ENCODE measurements around the gene CMTM8. TPM values are rescaled to one million over a fixed set of nuclear protein-coding genes. Genes with fewer than 3 reads are reported as not detected.
"Not testable (repeated sequence)": the region's sequence is repeated elsewhere in the genome, so short reads cannot be mapped to it uniquely, and the experiment has no call there.

CMTM8 gene, protein sequence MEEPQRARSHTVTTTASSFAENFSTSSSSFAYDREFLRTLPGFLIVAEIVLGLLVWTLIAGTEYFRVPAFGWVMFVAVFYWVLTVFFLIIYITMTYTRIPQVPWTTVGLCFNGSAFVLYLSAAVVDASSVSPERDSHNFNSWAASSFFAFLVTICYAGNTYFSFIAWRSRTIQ
- polyA plus RNA-seq (2013): 2.6 and 3.0 TPM in 2 replicates

DNA sequence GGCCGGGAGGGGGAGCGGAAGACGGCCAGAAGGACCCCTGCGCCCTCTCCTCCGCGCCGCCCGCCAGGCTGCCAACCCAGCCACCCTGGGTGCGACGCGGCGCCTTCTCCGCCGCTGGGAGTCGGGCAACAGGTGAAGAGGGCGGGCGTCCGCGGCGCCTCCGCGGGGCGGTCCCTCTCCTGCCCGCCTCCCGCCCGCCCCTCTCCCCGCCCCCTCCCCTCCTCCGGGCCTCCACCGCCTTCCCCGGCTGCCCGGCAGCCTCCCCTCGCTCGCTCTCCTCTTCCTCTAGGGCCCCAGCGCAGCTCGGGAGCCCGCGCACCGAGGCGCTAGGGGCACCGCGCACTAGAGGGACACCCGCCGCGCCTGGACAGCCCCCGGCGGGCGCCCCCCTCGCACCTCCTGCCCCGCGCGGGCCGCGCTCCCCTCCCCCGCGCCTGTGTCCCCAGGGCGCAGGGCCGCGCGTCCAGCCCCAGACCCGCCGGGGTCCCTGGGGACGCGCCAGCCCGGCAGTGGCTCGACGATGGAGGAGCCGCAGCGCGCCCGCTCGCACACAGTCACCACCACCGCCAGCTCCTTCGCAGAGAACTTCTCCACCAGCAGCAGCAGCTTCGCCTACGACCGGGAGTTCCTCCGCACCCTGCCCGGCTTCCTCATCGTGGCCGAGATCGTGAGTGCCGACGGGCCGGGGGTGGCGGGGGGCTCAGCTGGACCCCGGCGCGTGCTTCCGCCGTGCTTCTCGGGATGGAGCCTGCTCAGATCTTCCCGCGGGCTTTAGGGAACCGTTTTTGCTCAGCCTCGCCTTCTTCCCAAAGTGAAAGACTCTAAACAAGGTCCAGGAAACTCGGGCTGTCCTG is at the start of gene CMTM8:
Gene CMTM8, plus strand, starts transcription at position 228 of the 854 bp plus-strand sequence. Its CDS starts 293 bp downstream, at position 521.
- no peak within 1 kb of the TSS for H2BK12ac ChIP-seq (ENCODE audit: low read length)
- no peak within 1 kb of the TSS for H3K23ac ChIP-seq (ENCODE audit: low read length)
- no peaks in the 10 kb centered on the region for H3K36me3 ChIP-seq (ENCODE audit: control insufficient read depth in 1 of 2, insufficient read depth in 2 of 2, low read length in 2 of 2)
- H3K4me1 ChIP-seq (ENCODE audit: control insufficient read depth in 1 of 2, insufficient read depth in 2 of 2, low read length in 2 of 2): peaks cover 3 to 6% of the 10 kb centered on the region in 2 experiments
- no CpG with 5 or more reads among the region's 96 CpGs for WGBS (ENCODE audit: extremely low coverage, insufficient coverage, insufficient read length)
- no peak within 1 kb of the TSS for H3K18ac ChIP-seq (ENCODE audit: low read length)
- no peaks in the 10 kb centered on the region for H3K79me2 ChIP-seq (ENCODE audit: control insufficient read depth, insufficient read depth, low read length, poor library complexity)
- H4K12ac ChIP-seq (ENCODE audit: low read depth, low read length): no peak within 1 kb of the TSS
- peaks cover 6% of the 10 kb centered on the region for H3K27me3 ChIP-seq (ENCODE audit: insufficient read depth, low read length)
- H4K8ac ChIP-seq (ENCODE audit: low read depth, low read length): peak within 1 kb of the TSS; percentile 0
- no peak within 1 kb of the TSS for H2BK5ac ChIP-seq (ENCODE audit: low read depth, low read length, poor library complexity)
- H3K9ac ChIP-seq (ENCODE audit: low read length): no peak within 1 kb of the TSS
- H3K79me1 ChIP-seq (ENCODE audit: low read length): no peaks in the 10 kb centered on the region
- DNase-seq: peak; percentile 56 to 64
- H2AFZ ChIP-seq (ENCODE audit: insufficient read depth, low read length, poor library complexity): peak within 1 kb of the TSS; percentile 53
- H2AK5ac ChIP-seq (ENCODE audit: low read length): no peak within 1 kb of the TSS
- H4K91ac ChIP-seq (ENCODE audit: low read depth, low read length): no peak within 1 kb of the TSS
- H3K4me2 ChIP-seq (ENCODE audit: low read length): peak within 1 kb of the TSS; percentile 87
- H2BK120ac ChIP-seq (ENCODE audit: insufficient read depth, low read length, poor library complexity): no peak within 1 kb of the TSS
- H3K4me3 ChIP-seq (ENCODE audit: low read depth, low read length): peak within 1 kb of the TSS; percentile 72
- H3K4ac ChIP-seq (ENCODE audit: low read depth, low read length): no peak within 1 kb of the TSS
- no peak within 1 kb of the TSS for H3K14ac ChIP-seq (ENCODE audit: low read length)
- H3K27ac ChIP-seq (ENCODE audit: low read depth, low read length): no peak within 1 kb of the TSS
- no peaks in the 10 kb centered on the region for H3K9me3 ChIP-seq (ENCODE audit: insufficient read depth, low read depth, low read length)

GRCh38 chr3:32189693-32190092 is 48.8 kb upstream of the CMTM8 start:
- H3K4me3 ChIP-seq (ENCODE audit: low read depth, low read length): no peak overlapping the region

GRCh38 chr3:32190556-32190955 is 47.9 kb upstream of the CMTM8 start:
- H3K23ac ChIP-seq (ENCODE audit: low read length); H2BK5ac ChIP-seq (ENCODE audit: low read depth, low read length, poor library complexity); H4K12ac ChIP-seq (ENCODE audit: low read depth, low read length); H3K4me2 ChIP-seq (ENCODE audit: low read length); H3K4ac ChIP-seq (ENCODE audit: low read depth, low read length); H2BK12ac ChIP-seq (ENCODE audit: low read length); H3K18ac ChIP-seq (ENCODE audit: low read length); H3K79me1 ChIP-seq (ENCODE audit: low read length); H2AK5ac ChIP-seq (ENCODE audit: low read length); H3K27ac ChIP-seq (ENCODE audit: low read depth, low read length); H3K36me3 ChIP-seq (ENCODE audit: control insufficient read depth in 1 of 2, insufficient read depth in 2 of 2, low read length in 2 of 2); H3K9me3 ChIP-seq (ENCODE audit: insufficient read depth, low read depth, low read length); H3K79me2 ChIP-seq (ENCODE audit: control insufficient read depth, insufficient read depth, low read length, poor library complexity); H3K9ac ChIP-seq (ENCODE audit: low read length); H4K8ac ChIP-seq (ENCODE audit: low read depth, low read length); DNase-seq; H3K14ac ChIP-seq (ENCODE audit: low read length); H3K27me3 ChIP-seq (ENCODE audit: insufficient read depth, low read length); H3K4me3 ChIP-seq (ENCODE audit: low read depth, low read length); H2AFZ ChIP-seq (ENCODE audit: insufficient read depth, low read length, poor library complexity); H4K91ac ChIP-seq (ENCODE audit: low read depth, low read length); H2BK120ac ChIP-seq (ENCODE audit: insufficient read depth, low read length, poor library complexity): not testable (repeated sequence)
- H3K4me1 ChIP-seq (ENCODE audit: control insufficient read depth in 1 of 2, insufficient read depth in 2 of 2, low read length in 2 of 2): peaks cover 5 to 11% of the 10 kb centered on the region in 2 experiments
- no CpG with 5 or more reads among the region's 6 CpGs for WGBS (ENCODE audit: extremely low coverage, insufficient coverage, insufficient read length)

More at GRCh38 chr3:32189693-32190092, 48.8 kb upstream of the CMTM8 start:
- Histone ChIP-seq H3K27me3 (ENCODE audit: insufficient read depth, low read length) (no peaks in the 10 kb centered on the region), H3K79me2 (ENCODE audit: control insufficient read depth, insufficient read depth, low read length, poor library complexity) (no peaks in the 10 kb centered on the region), H3K23ac (ENCODE audit: low read length) (no peak overlapping the region), H4K8ac (ENCODE audit: low read depth, low read length) (no peak overlapping the region), H4K12ac (ENCODE audit: low read depth, low read length) (no peak overlapping the region), H3K14ac (ENCODE audit: low read length) (no peak overlapping the region), H4K91ac (ENCODE audit: low read depth, low read length) (no peak overlapping the region), H3K9me3 (ENCODE audit: insufficient read depth, low read depth, low read length) (no peaks in the 10 kb centered on the region), H3K4me2 (ENCODE audit: low read length) (no peak overlapping the region), H3K18ac (ENCODE audit: low read length) (no peak overlapping the region), H2BK5ac (ENCODE audit: low read depth, low read length, poor library complexity) (no peak overlapping the region), H2BK120ac (ENCODE audit: insufficient read depth, low read length, poor library complexity) (no peak overlapping the region), H3K79me1 (ENCODE audit: low read length) (no peaks in the 10 kb centered on the region), H3K9ac (ENCODE audit: low read length) (no peak overlapping the region), H3K4me1 (ENCODE audit: control insufficient read depth in 1 of 2, insufficient read depth in 2 of 2, low read length in 2 of 2) (peaks cover 5 to 10% of the 10 kb centered on the region in 2 experiments), H2AK5ac (ENCODE audit: low read length) (no peak overlapping the region), H3K4ac (ENCODE audit: low read depth, low read length) (no peak overlapping the region), H3K27ac (ENCODE audit: low read depth, low read length) (no peak overlapping the region), H2AFZ (ENCODE audit: insufficient read depth, low read length, poor library complexity) (no peak overlapping the region), H3K36me3 (ENCODE audit: control insufficient read depth in 1 of 2, insufficient read depth in 2 of 2, low read length in 2 of 2) (no peaks in the 10 kb centered on the region), H2BK12ac (ENCODE audit: low read length) (no peak overlapping the region)
- no peak for DNase-seq
- no CpG with 5 or more reads among the region's 3 CpGs for WGBS (ENCODE audit: extremely low coverage, insufficient coverage, insufficient read length)

GRCh38 chr3:32193101-32193500 is 45.4 kb upstream of the CMTM8 start:
- Histone ChIP-seq H2BK120ac (ENCODE audit: insufficient read depth, low read length, poor library complexity) (no peak overlapping the region), H4K8ac (ENCODE audit: low read depth, low read length) (no peak overlapping the region), H2BK12ac (ENCODE audit: low read length) (no peak overlapping the region), H3K27me3 (ENCODE audit: insufficient read depth, low read length) (no peaks in the 10 kb centered on the region), H2BK5ac (ENCODE audit: low read depth, low read length, poor library complexity) (no peak overlapping the region), H3K4me2 (ENCODE audit: low read length) (no peak overlapping the region), H4K91ac (ENCODE audit: low read depth, low read length) (no peak overlapping the region), H3K79me1 (ENCODE audit: low read length) (no peaks in the 10 kb centered on the region), H3K9me3 (ENCODE audit: insufficient read depth, low read depth, low read length) (no peaks in the 10 kb centered on the region), H3K36me3 (ENCODE audit: control insufficient read depth in 1 of 2, insufficient read depth in 2 of 2, low read length in 2 of 2) (no peaks in the 10 kb centered on the region), H3K4ac (ENCODE audit: low read depth, low read length) (no peak overlapping the region), H3K27ac (ENCODE audit: low read depth, low read length) (no peak overlapping the region), H3K14ac (ENCODE audit: low read length) (no peak overlapping the region), H3K9ac (ENCODE audit: low read length) (no peak overlapping the region), H3K4me1 (ENCODE audit: control insufficient read depth in 1 of 2, insufficient read depth in 2 of 2, low read length in 2 of 2) (peaks cover 0 to 3% of the 10 kb centered on the region in 2 experiments), H3K4me3 (ENCODE audit: low read depth, low read length) (no peak overlapping the region), H3K79me2 (ENCODE audit: control insufficient read depth, insufficient read depth, low read length, poor library complexity) (no peaks in the 10 kb centered on the region), H3K23ac (ENCODE audit: low read length) (no peak overlapping the region), H3K18ac (ENCODE audit: low read length) (no peak overlapping the region), H2AK5ac (ENCODE audit: low read length) (no peak overlapping the region), H4K12ac (ENCODE audit: low read depth, low read length) (no peak overlapping the region), H2AFZ (ENCODE audit: insufficient read depth, low read length, poor library complexity) (no peak overlapping the region)
- DNase-seq: no peak

Data from trophoblast cell (in vitro differentiated cells and primary cell).